SK-N-SH (cell line): Measurements from ENCODE around the gene GALR3. TPM values are rescaled to one million over a fixed set of nuclear protein-coding genes. Genes with fewer than 3 reads are reported as not detected.

Source experiments
- CTCF ChIA-PET: fragments of 300-600, 350-600 bp; formaldehyde crosslinking; extraction: SDS; loops from one replicate; lab custom pipeline; 2021; lab: Yijun Ruan, JAX
- POLR2A ChIA-PET: fragments of 350-600 bp; sonication (Branson Sonifier 250); formaldehyde crosslinking; extraction: SDS; loops from one replicate; lab custom pipeline; 2020; ENCODE audit warnings: antibody characterized with exemption, inconsistent platforms; lab: Yijun Ruan, JAX
- DNase-seq: peaks from one replicate; pipeline ENCODE4 v3.0.0; 2012
- H2AFZ ChIP-seq: fragments of 200-600 bp; sonication (generic); 2 replicates; pipeline ENCODE4 v1.8.1; 2016; ENCODE audit warnings: antibody characterized with exemption, mild to moderate bottlenecking, low read depth
- H3F3A ChIP-seq: fragments of 200-600 bp; sonication (generic); replicated peaks from 2 replicates; pipeline ENCODE3; 2016; ENCODE audit warnings: antibody characterized with exemption, mild to moderate bottlenecking; ENCODE audit not compliant: insufficient read depth
- H3K27ac ChIP-seq, 2 experiments: fragments of 200-500 bp in 1 of 2; fragments of 200-600 bp in 1 of 2; sonication (Bioruptor generic) in 1 of 2; sonication (generic), shearing (Covaris generic) in 1 of 2; 2 replicates each; pipeline versions ENCODE4 v1.5.1 to v1.6.1; 2014 to 2016; ENCODE audit warnings: low read depth in 2 of 2, inconsistent platforms in 1 of 2, low read length in 1 of 2, mild to moderate bottlenecking in 1 of 2, mixed read lengths in 1 of 2
- H3K27me3 ChIP-seq: fragments of 200-600 bp; sonication (generic), shearing (Covaris generic); 2 replicates; pipeline ENCODE4 v1.6.1; 2016; ENCODE audit warnings: mixed run types; ENCODE audit not compliant: insufficient read depth
- H3K36me3 ChIP-seq, 2 experiments: fragments of 200-500 bp in 1 of 2; fragments of 200-600 bp in 1 of 2; sonication (Bioruptor generic) in 1 of 2; sonication (generic) in 1 of 2; replicated peaks in 1 of 2; 2 replicates each; pipeline versions ENCODE3 to v1.5.1; 2014 to 2016; ENCODE audit warnings: low read length in 1 of 2, mild to moderate bottlenecking in 1 of 2; ENCODE audit not compliant: insufficient read depth in 2 of 2, control insufficient read depth in 1 of 2
- H3K4me1 ChIP-seq, 2 experiments: fragments of 200-500 bp in 1 of 2; fragments of 200-600 bp in 1 of 2; sonication (Bioruptor generic) in 1 of 2; sonication (generic), shearing (Covaris generic) in 1 of 2; 2 replicates each; pipeline versions ENCODE4 v1.5.1 to v1.6.1; 2014 to 2016; ENCODE audit warnings: low read depth in 1 of 2, low read length in 1 of 2, mixed run types in 1 of 2; ENCODE audit not compliant: insufficient read depth in 2 of 2, control insufficient read depth in 1 of 2
- H3K4me2 ChIP-seq: fragments of 200-600 bp; sonication (generic), shearing (Covaris generic); 2 replicates; pipeline ENCODE4 v1.6.1; 2017; ENCODE audit warnings: mixed run types
- H3K4me3 ChIP-seq, 2 experiments: fragments of 200-500 bp in 1 of 2; fragments of 200-600 bp in 1 of 2; sonication (Bioruptor generic) in 1 of 2; sonication (generic), shearing (Covaris generic) in 1 of 2; 2 replicates each; pipeline versions ENCODE4 v1.5.1 to v1.8.1; 2014 to 2016; ENCODE audit warnings: low read depth in 2 of 2, inconsistent platforms in 1 of 2, low read length in 1 of 2, mild to moderate bottlenecking in 1 of 2, mixed read lengths in 1 of 2, moderate library complexity in 1 of 2
- H3K79me2 ChIP-seq: fragments of 200-600 bp; sonication (generic); 2 replicates; pipeline ENCODE4 v1.8.1; 2017; ENCODE audit warnings: mild to moderate bottlenecking; ENCODE audit not compliant: insufficient read depth
- H3K9ac ChIP-seq: fragments of 200-600 bp; sonication (generic); 2 replicates; pipeline ENCODE4 v1.6.1; 2017; ENCODE audit warnings: mixed run types
- H3K9me2 ChIP-seq: fragments of 200-600 bp; sonication (generic); 2 replicates; pipeline ENCODE4 v1.6.1; 2017; ENCODE audit warnings: mixed run types
- H3K9me3 ChIP-seq: fragments of 200-600 bp; sonication (generic); 2 replicates; pipeline ENCODE4 v1.6.1; 2017; ENCODE audit warnings: mixed run types, mild to moderate bottlenecking, moderate library complexity
- H4K20me1 ChIP-seq: fragments of 200-600 bp; sonication (generic); 2 replicates; pipeline ENCODE4 v1.6.1; 2017; ENCODE audit warnings: mild to moderate bottlenecking, mixed run types; ENCODE audit not compliant: insufficient read depth
- CHD2 ChIP-seq: fragments of 150-350 bp; IDR thresholded peaks from 2 replicates; pipeline ENCODE4 v1.6.1; 2018; ENCODE audit warnings: low read length; ENCODE audit not compliant: partially characterized antibody
- ELF1 ChIP-seq: IDR thresholded peaks from 2 replicates; pipeline ENCODE4 v1.4.0; 2012
- EP300 ChIP-seq, 2 experiments: IDR thresholded peaks; 2 replicates each; pipeline versions ENCODE4 v1.4.0 to v1.6.1; 2012; ENCODE audit warnings: borderline replicate concordance in 1 of 2, low read depth in 1 of 2, low read length in 1 of 2
- FOSL2 ChIP-seq: IDR thresholded peaks from 2 replicates; pipeline ENCODE4 v1.4.0; 2012; ENCODE audit warnings: low read depth, mild to moderate bottlenecking, moderate library complexity, borderline replicate concordance
- FOXM1 ChIP-seq: IDR thresholded peaks from 2 replicates; pipeline ENCODE4 v1.4.0; 2012; ENCODE audit warnings: low read depth, mild to moderate bottlenecking
- GABPA ChIP-seq: IDR thresholded peaks from 2 replicates; pipeline ENCODE4 v1.4.0; 2012; ENCODE audit warnings: low read depth, mild to moderate bottlenecking
- MXI1 ChIP-seq: IDR thresholded peaks from 2 replicates; pipeline ENCODE4 v1.6.1; 2012; ENCODE audit warnings: mild to moderate bottlenecking, low read depth, low read length, improper control_type of control experiment
- WGBS: methylation state at CpG from one replicate; pipeline ENCODE4 v1.1.6; 2017; ENCODE audit warnings: low lambda C conversion rate; 5-methylcytosine and 5-hydroxymethylcytosine counted together
- polyA plus RNA-seq, 3 experiments: library from polyadenylated mRNA; depleted of rRNA; stranded (reverse); fragments of >200 nt; gene quantifications; 2 replicates each; pipeline ENCODE4 v1.2.3, GENCODE V29; 2012
- TF ChIP-seq, protein P1 (sequence below): IDR thresholded peaks from 2 replicates; pipeline ENCODE4 v1.4.0; 2012; ENCODE audit warnings: low read depth, borderline replicate concordance
- TF ChIP-seq, protein P2 (sequence below): IDR thresholded peaks from 2 replicates; pipeline ENCODE4; 2012

GALR3 gene
- polyA plus RNA-seq, 1 of the 3 experiments (the other 2 are of a cell fraction), result not detected

DNA sequence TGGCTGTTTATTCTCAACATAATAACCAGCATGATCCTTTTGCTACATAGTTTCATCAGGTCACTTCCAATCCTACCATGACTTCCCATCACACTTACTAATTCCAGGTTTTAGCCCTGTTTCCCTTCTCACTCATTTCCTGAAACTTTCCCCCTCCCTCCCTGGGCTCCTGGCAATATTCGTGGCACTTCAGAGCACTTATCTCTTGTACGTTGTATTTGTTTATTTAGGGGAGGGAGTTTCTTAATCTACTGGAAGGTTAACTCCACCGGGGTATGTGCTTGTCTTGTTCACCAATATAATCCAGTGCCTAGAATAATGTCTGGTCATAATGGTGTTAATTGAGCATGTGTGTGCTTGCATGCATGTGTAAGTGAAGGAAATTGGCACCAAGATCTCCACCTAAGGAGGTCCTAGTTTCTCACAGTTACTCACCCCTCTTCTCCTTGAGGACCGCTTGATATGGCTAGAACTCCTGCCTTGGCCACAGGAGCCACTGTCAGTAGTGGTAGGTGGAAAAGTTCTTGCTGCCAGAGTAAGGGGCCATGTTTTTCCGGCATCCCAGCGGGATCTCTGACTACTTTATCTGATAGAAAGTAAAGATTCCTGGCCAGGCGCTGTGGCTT, 37.7 kb downstream of the GALR3 start (continued):
- TF ChIP-seq, protein P1, sequence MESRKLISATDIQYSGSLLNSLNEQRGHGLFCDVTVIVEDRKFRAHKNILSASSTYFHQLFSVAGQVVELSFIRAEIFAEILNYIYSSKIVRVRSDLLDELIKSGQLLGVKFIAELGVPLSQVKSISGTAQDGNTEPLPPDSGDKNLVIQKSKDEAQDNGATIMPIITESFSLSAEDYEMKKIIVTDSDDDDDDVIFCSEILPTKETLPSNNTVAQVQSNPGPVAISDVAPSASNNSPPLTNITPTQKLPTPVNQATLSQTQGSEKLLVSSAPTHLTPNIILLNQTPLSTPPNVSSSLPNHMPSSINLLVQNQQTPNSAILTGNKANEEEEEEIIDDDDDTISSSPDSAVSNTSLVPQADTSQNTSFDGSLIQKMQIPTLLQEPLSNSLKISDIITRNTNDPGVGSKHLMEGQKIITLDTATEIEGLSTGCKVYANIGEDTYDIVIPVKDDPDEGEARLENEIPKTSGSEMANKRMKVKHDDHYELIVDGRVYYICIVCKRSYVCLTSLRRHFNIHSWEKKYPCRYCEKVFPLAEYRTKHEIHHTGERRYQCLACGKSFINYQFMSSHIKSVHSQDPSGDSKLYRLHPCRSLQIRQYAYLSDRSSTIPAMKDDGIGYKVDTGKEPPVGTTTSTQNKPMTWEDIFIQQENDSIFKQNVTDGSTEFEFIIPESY, result no peak
- no peak for TF ChIP-seq FOXM1
- no peak for TF ChIP-seq CHD2
- no peak for TF ChIP-seq MXI1
- no peak for TF ChIP-seq ELF1
- no peak for TF ChIP-seq GABPA

DNA sequence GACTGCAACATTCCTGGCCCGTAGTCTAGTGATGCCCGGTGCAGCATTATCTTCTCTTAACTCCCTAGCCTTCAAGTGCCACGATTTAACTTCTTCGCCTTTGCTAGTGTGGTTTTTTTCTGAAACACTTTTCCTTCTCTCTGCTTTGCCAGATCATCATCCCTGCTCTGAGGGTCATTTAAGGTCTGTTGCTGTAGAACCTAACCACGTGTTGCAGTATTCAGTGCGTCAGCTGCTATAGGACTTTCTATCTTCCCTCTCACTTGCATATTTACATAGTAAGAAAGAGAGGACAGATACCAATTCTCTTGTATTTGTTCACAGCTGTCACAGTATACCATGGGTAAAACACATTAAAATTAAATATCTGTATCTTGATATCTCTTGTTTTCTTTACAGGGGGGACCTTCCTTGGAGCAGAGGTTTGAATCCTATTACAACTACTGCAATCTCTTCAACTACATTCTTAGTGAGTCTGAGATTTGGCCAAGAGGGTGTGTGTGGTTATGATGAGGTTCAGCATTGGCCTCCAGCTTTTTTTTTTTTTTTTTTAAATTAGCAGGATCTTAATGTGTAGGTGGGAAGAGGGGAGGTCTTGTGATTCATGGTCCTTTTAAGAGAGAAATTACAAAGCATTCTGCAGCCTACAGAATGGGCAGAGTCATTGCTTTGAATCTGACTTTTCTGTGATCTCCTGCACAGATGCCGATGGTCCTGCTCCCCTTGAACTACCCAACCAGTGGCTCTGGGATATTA, 39.6 kb downstream of the GALR3 start:
- H3K27me3 ChIP-seq, result no peaks in the 10 kb centered on the region
- H3K79me2 ChIP-seq, result peaks cover 61% of the 10 kb centered on the region
- WGBS, result 92% methylated on average over 7 of the region's 7 CpGs
- no peak overlapping the region for H3K9ac ChIP-seq
- H3K9me2 ChIP-seq, result no peaks in the 10 kb centered on the region
- TF ChIP-seq EP300 (IDR thresholded peaks at IDR 0.05; ENCODE audit: borderline replicate concordance in 1 of 2, low read depth in 1 of 2, low read length in 1 of 2) (no peak), FOXM1 (no peak), GABPA (no peak), ELF1 (no peak), FOSL2 (no peak), MXI1 (no peak)
- TF ChIP-seq, protein P2, sequence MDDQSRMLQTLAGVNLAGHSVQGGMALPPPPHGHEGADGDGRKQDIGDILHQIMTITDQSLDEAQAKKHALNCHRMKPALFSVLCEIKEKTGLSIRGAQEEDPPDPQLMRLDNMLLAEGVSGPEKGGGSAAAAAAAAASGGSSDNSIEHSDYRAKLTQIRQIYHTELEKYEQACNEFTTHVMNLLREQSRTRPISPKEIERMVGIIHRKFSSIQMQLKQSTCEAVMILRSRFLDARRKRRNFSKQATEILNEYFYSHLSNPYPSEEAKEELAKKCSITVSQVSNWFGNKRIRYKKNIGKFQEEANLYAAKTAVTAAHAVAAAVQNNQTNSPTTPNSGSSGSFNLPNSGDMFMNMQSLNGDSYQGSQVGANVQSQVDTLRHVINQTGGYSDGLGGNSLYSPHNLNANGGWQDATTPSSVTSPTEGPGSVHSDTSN, result no peak
- H3K27ac ChIP-seq, result no peak overlapping the region; a peak in 1 of 4 replicates
- no peak overlapping the region for H3K4me3 ChIP-seq
- no peak for DNase-seq
- no peak overlapping the region for H2AFZ ChIP-seq
- ChIA-PET CTCF (interaction anchor here (0.6 to 12.6 kb wide), 33 partner anchors 7 to 177 kb away, joined by 3 to 182 read pairs (median 5); partner anchors contain the start of genes EIF3L, GALR3, GCAT and MICALL1), POLR2A (interaction anchor here (0.6 to 1.1 kb wide), 4 partner anchors 12 to 45 kb away, joined by 3 to 4 read pairs (median 4); no protein-coding TSS in a partner anchor)
- 0 out of 4 replicates have a peak, but pooled peaks cover 0 to 2% of the 10 kb centered on the region in 2 experiments for H3K4me1 ChIP-seq
- no peak overlapping the region for H3K4me2 ChIP-seq
- no peaks in the 10 kb centered on the region for H3K9me3 ChIP-seq
- H3K36me3 ChIP-seq, result peaks cover 59 to 63% of the 10 kb centered on the region in 2 experiments
- H3F3A ChIP-seq, result peaks cover 40% of the 10 kb centered on the region
- H4K20me1 ChIP-seq, result no peaks in the 10 kb centered on the region
